Esophagus muscularis mucosa (tissue), 4 donors: ENCODE data around the gene CEP89. TPM values are rescaled to one million over a fixed set of nuclear protein-coding genes. Genes with fewer than 3 reads are reported as not detected.

Experiments used
- DNase-seq: peaks from one replicate; pipeline ENCODE4 v3.0.0-alpha.2; 2017; ENCODE audit errors: extremely low spot score
- H3K27ac ChIP-seq, 4 donors: fragments of 200-600 bp; sonication (generic); replicated peaks in 1 of 4; 1 replicate in 3 of 4; 2 replicates in 1 of 4; pipeline ENCODE4 v1.5.1; 2016 to 2019; ENCODE audit warnings: mild to moderate bottlenecking in 1 of 4
- H3K27me3 ChIP-seq, 4 donors: fragments of 200-600 bp; sonication (generic); one replicate each; pipeline versions ENCODE4 v1.5.1 to v1.6.0; 2016 to 2019
- H3K36me3 ChIP-seq, 4 donors: fragments of 200-600 bp; sonication (generic); one replicate each; pipeline ENCODE4 v1.5.1; 2016 to 2019
- H3K4me1 ChIP-seq, 4 donors: fragments of 200-600 bp; sonication (generic); one replicate each; pipeline ENCODE4 v1.5.1; 2016 to 2019
- H3K4me3 ChIP-seq, 4 donors: fragments of 200-600 bp; sonication (generic); 1 replicate in 2 of 4; 2 replicates in 2 of 4; pipeline ENCODE4 v1.5.1; 2016 to 2019; ENCODE audit warnings: mild to moderate bottlenecking in 4 of 4, moderate library complexity in 1 of 4
- H3K9me3 ChIP-seq, 4 donors: fragments of 200-600 bp; sonication (generic); 1 replicate in 3 of 4; 2 replicates in 1 of 4; pipeline ENCODE4 v1.5.1; 2016 to 2019
- EP300 ChIP-seq: sonication (generic); formaldehyde crosslinking; IDR thresholded peaks from one replicate; pipeline ENCODE4 v1.6.1; 2017; ENCODE audit warnings: antibody characterized with exemption
- POLR2A ChIP-seq: fragments of 450-650 bp; IDR thresholded peaks from one replicate; pipeline ENCODE4 v1.6.1; 2017; ENCODE audit warnings: antibody characterized with exemption, moderate library complexity, mild to moderate bottlenecking, low read depth
- POLR2AphosphoS5 ChIP-seq, 2 donors: sonication (generic); formaldehyde crosslinking; IDR thresholded peaks; one replicate each; pipeline ENCODE4 v1.6.1; 2017; ENCODE audit warnings: antibody characterized with exemption in 2 of 2
- WGBS: methylation state at CpG from one replicate; pipeline ENCODE4 v1.1.5; 2018; 5-methylcytosine and 5-hydroxymethylcytosine counted together
- intact Hi-C: fragments of 100-400 bp; cut with DNase I; formaldehyde crosslinking; loops from one replicate; pipeline ENCODE4 v1.15.1; 2023
- total RNA-seq, 4 donors: library from RNA; depleted of rRNA; stranded (reverse); fragments of >200 nt; gene quantifications; one replicate each; pipeline versions ENCODE4 v1.1.0 to v1.2.1, GENCODE V29; 2016
- TF ChIP-seq, protein P1 (sequence below), 3 experiments: fragments of 200-600 bp in 2 of 3; fragments of 450-650 bp in 1 of 3; sonication (generic) in 2 of 3; IDR thresholded peaks; one replicate each; pipeline ENCODE4 v1.5.1; 2017 to 2019; ENCODE audit warnings: antibody characterized with exemption in 3 of 3, mild to moderate bottlenecking in 2 of 3, moderate library complexity in 1 of 3

CEP89 gene
- total RNA-seq, 4 donors from 2014 or later, result 9.1 to 20.4 (median 18.4) TPM

DNA sequence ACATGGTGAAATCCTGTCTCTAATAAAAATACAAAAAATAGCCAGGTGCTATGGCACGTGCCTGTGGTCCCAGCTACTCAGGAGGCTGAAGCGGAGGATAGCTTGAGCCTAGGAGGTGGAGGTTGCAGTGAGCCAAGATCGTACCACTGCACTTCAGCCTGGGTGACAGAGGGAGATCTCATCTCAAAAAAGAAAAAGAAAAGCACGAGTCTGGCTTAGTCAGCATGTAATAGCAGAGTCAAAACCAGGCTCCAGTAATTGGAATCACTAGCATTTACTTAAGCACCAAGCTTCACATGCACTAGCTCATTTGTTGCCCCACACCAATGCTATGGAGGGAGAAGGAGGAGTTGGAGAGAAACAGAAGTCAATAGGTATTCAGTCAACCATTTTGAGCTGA, 60.3 kb downstream of the CEP89 start:
- peaks cover 27 to 81% (median 56%) of the 10 kb centered on the region in 4 donors for H3K36me3 ChIP-seq
- H3K27ac ChIP-seq, result no peak overlapping the region
- no peak for DNase-seq
- no peak for TF ChIP-seq EP300
- no peak for TF ChIP-seq POLR2A
- TF ChIP-seq, protein P1, sequence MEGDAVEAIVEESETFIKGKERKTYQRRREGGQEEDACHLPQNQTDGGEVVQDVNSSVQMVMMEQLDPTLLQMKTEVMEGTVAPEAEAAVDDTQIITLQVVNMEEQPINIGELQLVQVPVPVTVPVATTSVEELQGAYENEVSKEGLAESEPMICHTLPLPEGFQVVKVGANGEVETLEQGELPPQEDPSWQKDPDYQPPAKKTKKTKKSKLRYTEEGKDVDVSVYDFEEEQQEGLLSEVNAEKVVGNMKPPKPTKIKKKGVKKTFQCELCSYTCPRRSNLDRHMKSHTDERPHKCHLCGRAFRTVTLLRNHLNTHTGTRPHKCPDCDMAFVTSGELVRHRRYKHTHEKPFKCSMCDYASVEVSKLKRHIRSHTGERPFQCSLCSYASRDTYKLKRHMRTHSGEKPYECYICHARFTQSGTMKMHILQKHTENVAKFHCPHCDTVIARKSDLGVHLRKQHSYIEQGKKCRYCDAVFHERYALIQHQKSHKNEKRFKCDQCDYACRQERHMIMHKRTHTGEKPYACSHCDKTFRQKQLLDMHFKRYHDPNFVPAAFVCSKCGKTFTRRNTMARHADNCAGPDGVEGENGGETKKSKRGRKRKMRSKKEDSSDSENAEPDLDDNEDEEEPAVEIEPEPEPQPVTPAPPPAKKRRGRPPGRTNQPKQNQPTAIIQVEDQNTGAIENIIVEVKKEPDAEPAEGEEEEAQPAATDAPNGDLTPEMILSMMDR (IDR thresholded peaks at IDR 0.05), result no peak
- no peak for TF ChIP-seq POLR2AphosphoS5 (IDR thresholded peaks at IDR 0.05)
- H3K9me3 ChIP-seq, result no peaks in the 10 kb centered on the region
- H3K4me3 ChIP-seq, result no peak overlapping the region
- H3K27me3 ChIP-seq, result no peaks in the 10 kb centered on the region
- intact Hi-C loops, result no loop called here
- WGBS, result 92% methylated on average over 4 of the region's 4 CpGs
- no peaks in the 10 kb centered on the region for H3K4me1 ChIP-seq

DNA sequence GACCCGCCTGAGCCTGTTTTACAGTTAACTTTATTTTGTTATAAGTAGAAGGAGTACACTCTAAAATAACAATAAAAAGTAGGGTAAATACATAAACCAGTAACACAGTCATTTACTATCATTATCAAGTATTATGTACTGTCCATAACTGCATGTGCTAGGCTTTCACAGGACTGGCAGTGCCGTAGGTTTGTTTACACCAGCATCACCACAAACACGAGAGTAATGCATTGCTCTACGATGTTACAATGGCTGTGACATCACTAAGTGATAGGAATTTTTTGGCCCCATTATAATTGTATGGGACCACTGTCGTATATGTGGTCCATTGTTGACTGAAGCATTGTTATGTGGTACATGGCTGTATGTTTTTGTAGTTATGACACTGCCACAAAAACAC, 60.9 kb downstream of the CEP89 start:
- no peak for DNase-seq

DNA sequence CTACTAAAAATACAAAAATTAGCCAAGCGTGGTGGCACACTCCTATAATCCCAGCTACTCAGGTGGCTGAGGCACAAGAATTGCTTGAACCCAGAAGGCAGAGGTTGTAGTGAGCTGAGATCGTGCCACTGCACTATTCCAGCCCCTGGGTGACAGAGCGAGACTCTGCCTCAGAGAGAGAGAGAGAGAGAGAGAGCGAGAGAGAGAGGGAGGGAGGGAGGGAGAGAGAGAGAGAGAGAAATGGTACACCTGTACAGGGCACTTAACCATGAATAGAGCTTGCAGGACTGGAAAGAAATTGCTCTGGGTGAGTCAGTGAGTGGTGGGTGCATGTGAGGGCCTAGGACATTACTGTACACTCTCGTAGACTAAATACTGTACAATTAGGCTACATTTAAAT, 61.7 kb downstream of the CEP89 start:
- Histone ChIP-seq H3K9me3 (peaks cover 0 to 9% (median 8%) of the 10 kb centered on the region in 4 donors), H3K36me3 (peaks cover 38 to 76% (median 50%) of the 10 kb centered on the region in 4 donors), H3K27me3 (no peaks in the 10 kb centered on the region), H3K4me3 (no peak overlapping the region), H3K27ac (no peak overlapping the region), H3K4me1 (no peaks in the 10 kb centered on the region)
- DNase-seq, result no peak
- intact Hi-C loops, result no loop called here
- WGBS, result 92% methylated on average over 5 of the region's 5 CpGs
- TF ChIP-seq POLR2AphosphoS5 (IDR thresholded peaks at IDR 0.05) (no peak), POLR2A (no peak), EP300 (no peak)
- TF ChIP-seq, protein P1 (IDR thresholded peaks at IDR 0.05), result no peak

More for the DNA sequence above, 60.9 kb downstream of the CEP89 start:
- Histone ChIP-seq H3K4me1 (no peaks in the 10 kb centered on the region), H3K36me3 (peaks cover 30 to 77% (median 51%) of the 10 kb centered on the region in 4 donors), H3K9me3 (peaks cover 0 to 3% (median 1%) of the 10 kb centered on the region in 4 donors), H3K4me3 (no peak overlapping the region), H3K27me3 (no peaks in the 10 kb centered on the region), H3K27ac (no peak overlapping the region)
- intact Hi-C loops, result no loop called here
- TF ChIP-seq EP300 (no peak), POLR2AphosphoS5 (IDR thresholded peaks at IDR 0.05) (no peak), POLR2A (no peak)
- TF ChIP-seq, protein P1 (IDR thresholded peaks at IDR 0.05), result no peak
- 81% methylated on average over 5 of the region's 5 CpGs for whole genome bisulfite sequencing

DNA sequence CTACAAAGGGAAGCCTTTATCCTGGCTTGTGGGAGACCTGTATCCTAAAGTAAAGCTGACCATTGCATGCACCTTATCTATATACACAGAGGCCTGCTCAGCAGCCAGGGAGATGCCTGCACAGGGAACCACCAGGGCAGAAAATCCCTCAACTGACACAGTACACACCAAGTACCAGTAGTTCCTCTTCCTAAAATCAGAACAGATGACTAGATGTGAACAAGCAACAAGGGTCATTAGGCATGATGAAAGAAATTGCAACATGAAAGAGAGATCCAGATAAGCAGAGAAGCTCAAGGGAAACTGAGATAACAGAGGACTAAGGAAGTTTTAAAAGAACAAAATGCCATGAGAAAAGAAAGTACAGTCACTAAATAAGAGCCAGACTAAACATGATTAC, 62.5 kb downstream of the CEP89 start:
- no peak for DNase-seq
- TF ChIP-seq POLR2AphosphoS5 (IDR thresholded peaks at IDR 0.05), result no peak
- intact Hi-C loops, result no loop called here
- Histone ChIP-seq H3K4me1 (no peaks in the 10 kb centered on the region), H3K27ac (no peak overlapping the region), H3K27me3 (no peaks in the 10 kb centered on the region), H3K36me3 (peaks cover 35 to 68% (median 45%) of the 10 kb centered on the region in 4 donors), H3K4me3 (no peak overlapping the region), H3K9me3 (peaks cover 0 to 9% (median 8%) of the 10 kb centered on the region in 4 donors)

DNA sequence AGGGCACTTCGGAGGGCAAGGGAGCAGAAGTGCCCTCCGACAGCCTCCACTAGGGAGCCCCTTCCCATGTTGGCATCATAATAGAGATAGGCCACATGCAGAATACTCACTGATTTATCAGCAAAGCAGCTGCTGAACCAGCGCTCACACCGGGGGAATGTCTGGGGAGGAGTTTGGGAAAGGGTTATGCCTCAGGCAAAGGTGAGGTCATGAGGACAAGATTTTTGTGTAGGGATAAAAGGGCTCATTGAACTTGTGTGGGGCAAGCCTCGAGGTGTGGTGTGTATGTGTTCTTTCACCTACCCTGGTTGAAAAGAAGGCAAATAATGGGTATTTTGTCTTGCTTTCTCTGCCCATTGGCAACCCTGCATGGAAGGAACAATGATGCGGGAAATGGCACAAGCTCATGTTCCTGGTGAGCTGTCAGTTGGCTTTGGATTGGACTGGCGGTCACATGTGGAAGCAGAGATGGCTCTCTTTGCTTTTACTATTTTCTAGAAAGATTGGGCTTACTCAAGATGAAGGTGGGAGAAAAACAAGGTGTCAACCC, 63.0 kb downstream of the CEP89 start:
- intact Hi-C loops, result no loop called here
- no peak overlapping the region for H3K27ac ChIP-seq
- H3K9me3 ChIP-seq, result peaks cover 0 to 9% (median 8%) of the 10 kb centered on the region in 4 donors
- no peak for TF ChIP-seq POLR2AphosphoS5 (IDR thresholded peaks at IDR 0.05)
- TF ChIP-seq EP300, result no peak
- no peak for TF ChIP-seq POLR2A
- TF ChIP-seq, protein P1 (IDR thresholded peaks at IDR 0.05), result no peak
- DNase-seq, result no peak
- no peak overlapping the region for H3K4me3 ChIP-seq
- H3K36me3 ChIP-seq, result peaks cover 33 to 62% (median 45%) of the 10 kb centered on the region in 4 donors
- no peaks in the 10 kb centered on the region for H3K27me3 ChIP-seq
- no peaks in the 10 kb centered on the region for H3K4me1 ChIP-seq
- 93% methylated on average over 7 of the region's 7 CpGs for WGBS
